ENCODE data around the gene HOXD9.

Gene HOXD9

DNA sequence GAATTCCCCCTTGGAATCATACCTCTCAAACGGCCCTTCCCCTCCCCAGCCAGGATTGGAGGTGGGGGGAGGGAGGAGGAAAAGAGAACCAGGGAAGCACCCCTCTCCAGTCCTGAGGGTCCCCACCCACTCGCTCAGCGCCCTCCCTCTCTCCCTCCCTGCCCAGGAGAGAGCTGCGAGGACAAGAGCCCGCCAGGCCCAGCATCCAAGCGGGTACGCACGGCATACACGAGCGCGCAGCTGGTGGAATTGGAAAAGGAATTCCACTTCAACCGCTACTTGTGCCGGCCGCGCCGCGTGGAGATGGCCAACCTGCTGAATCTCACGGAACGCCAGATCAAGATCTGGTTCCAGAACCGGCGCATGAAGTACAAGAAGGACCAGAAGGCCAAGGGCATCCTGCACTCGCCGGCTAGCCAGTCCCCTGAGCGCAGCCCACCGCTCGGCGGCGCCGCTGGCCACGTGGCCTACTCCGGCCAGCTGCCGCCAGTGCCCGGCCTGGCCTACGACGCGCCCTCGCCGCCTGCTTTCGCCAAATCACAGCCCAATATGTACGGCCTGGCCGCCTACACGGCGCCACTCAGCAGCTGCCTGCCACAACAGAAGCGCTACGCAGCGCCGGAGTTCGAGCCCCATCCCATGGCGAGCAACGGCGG, 49.0 kb downstream of the HOXD9 start:
- no peak for DNase-seq

GRCh38 chr2:176172007-176172894, 49.7 kb downstream of the HOXD9 start:
- DNase-seq: no peak

DNA sequence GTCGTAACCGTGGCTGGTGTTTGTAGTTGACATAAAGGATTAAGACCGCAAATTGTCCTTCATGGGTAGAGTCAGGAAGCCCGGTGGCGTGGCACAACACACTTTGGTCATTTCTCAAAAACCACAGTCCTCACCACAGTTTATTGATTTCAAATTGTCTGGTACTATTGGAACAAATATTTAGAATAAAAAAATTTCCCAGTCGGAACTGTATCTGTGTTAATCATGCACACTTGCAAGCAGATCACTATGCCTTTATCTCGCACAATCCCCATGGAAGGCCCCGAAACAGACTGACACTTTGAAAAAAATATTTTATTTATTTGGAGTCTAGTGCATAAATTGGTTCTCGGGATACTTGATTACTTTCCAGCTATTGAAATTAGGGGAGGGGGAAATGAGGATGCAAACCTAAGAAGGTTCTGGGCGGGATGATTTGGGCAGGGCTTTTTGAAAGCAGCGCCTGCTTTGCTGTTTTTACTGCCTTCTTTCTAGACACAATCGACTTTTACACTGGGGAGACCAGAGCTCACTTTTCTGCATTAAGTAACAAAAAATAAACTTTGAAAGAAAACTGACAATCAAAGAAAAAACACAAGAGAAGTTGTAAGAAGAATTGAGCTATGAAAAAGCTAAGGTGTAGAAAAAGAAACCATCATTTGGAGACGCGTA, 50.5 kb downstream of the HOXD9 start:
- no peak for DNase-seq

- DNase-seq: no peak
Measured at GRCh38 chr2:176173567-176174381, 51.3 kb downstream of the HOXD9 start.

DNA sequence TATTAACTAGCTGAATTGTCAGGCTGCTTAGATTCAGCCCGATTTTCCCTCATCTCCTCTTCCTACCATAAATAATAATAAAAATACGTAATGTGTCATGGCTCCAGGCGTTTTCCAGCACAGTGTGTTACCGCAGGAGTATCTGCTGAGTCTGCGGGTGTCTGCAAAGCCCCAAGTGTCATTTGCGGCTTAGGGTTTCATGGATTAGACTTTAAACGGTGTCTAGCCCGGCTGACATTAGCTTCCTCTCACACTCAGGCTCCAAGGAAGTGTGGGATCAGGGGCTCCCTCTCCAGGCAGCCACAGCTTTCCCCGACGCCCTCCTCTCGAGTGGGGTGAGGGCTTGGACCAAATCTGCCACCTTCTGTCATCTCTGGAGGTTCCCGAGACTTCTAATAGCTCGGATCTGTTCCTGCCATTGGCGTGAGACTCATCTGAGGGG, 51.9 kb downstream of the HOXD9 start:
- DNase-seq: no peak
